SK-N-SH (cell line): Measurements from ENCODE around the gene ADCK1. TPM values are rescaled to one million over a fixed set of nuclear protein-coding genes. Genes with fewer than 3 reads are reported as not detected.

ENCODE experiments used
- CTCF ChIA-PET: fragments of 300-600, 350-600 bp; formaldehyde crosslinking; extraction: SDS; loops from one replicate; lab custom pipeline; 2021; lab: Yijun Ruan, JAX
- POLR2A ChIA-PET: fragments of 350-600 bp; sonication (Branson Sonifier 250); formaldehyde crosslinking; extraction: SDS; loops from one replicate; lab custom pipeline; 2020; ENCODE audit warnings: antibody characterized with exemption, inconsistent platforms; lab: Yijun Ruan, JAX
- DNase-seq: peaks from one replicate; pipeline ENCODE4 v3.0.0; 2012
- H2AFZ ChIP-seq: fragments of 200-600 bp; sonication (generic); 2 replicates; pipeline ENCODE4 v1.8.1; 2016; ENCODE audit warnings: antibody characterized with exemption, mild to moderate bottlenecking, low read depth
- H3F3A ChIP-seq: fragments of 200-600 bp; sonication (generic); replicated peaks from 2 replicates; pipeline ENCODE3; 2016; ENCODE audit warnings: antibody characterized with exemption, mild to moderate bottlenecking; ENCODE audit not compliant: insufficient read depth
- H3K27ac ChIP-seq, 2 experiments: fragments of 200-500 bp in 1 of 2; fragments of 200-600 bp in 1 of 2; sonication (Bioruptor generic) in 1 of 2; sonication (generic), shearing (Covaris generic) in 1 of 2; 2 replicates each; pipeline versions ENCODE4 v1.5.1 to v1.6.1; 2014 to 2016; ENCODE audit warnings: low read depth in 2 of 2, inconsistent platforms in 1 of 2, low read length in 1 of 2, mild to moderate bottlenecking in 1 of 2, mixed read lengths in 1 of 2
- H3K27me3 ChIP-seq: fragments of 200-600 bp; sonication (generic), shearing (Covaris generic); 2 replicates; pipeline ENCODE4 v1.6.1; 2016; ENCODE audit warnings: mixed run types; ENCODE audit not compliant: insufficient read depth
- H3K36me3 ChIP-seq, 2 experiments: fragments of 200-500 bp in 1 of 2; fragments of 200-600 bp in 1 of 2; sonication (Bioruptor generic) in 1 of 2; sonication (generic) in 1 of 2; replicated peaks in 1 of 2; 2 replicates each; pipeline versions ENCODE3 to v1.5.1; 2014 to 2016; ENCODE audit warnings: low read length in 1 of 2, mild to moderate bottlenecking in 1 of 2; ENCODE audit not compliant: insufficient read depth in 2 of 2, control insufficient read depth in 1 of 2
- H3K4me1 ChIP-seq, 2 experiments: fragments of 200-500 bp in 1 of 2; fragments of 200-600 bp in 1 of 2; sonication (Bioruptor generic) in 1 of 2; sonication (generic), shearing (Covaris generic) in 1 of 2; 2 replicates each; pipeline versions ENCODE4 v1.5.1 to v1.6.1; 2014 to 2016; ENCODE audit warnings: low read depth in 1 of 2, low read length in 1 of 2, mixed run types in 1 of 2; ENCODE audit not compliant: insufficient read depth in 2 of 2, control insufficient read depth in 1 of 2
- H3K4me2 ChIP-seq: fragments of 200-600 bp; sonication (generic), shearing (Covaris generic); 2 replicates; pipeline ENCODE4 v1.6.1; 2017; ENCODE audit warnings: mixed run types
- H3K4me3 ChIP-seq, 2 experiments: fragments of 200-500 bp in 1 of 2; fragments of 200-600 bp in 1 of 2; sonication (Bioruptor generic) in 1 of 2; sonication (generic), shearing (Covaris generic) in 1 of 2; 2 replicates each; pipeline versions ENCODE4 v1.5.1 to v1.8.1; 2014 to 2016; ENCODE audit warnings: low read depth in 2 of 2, inconsistent platforms in 1 of 2, low read length in 1 of 2, mild to moderate bottlenecking in 1 of 2, mixed read lengths in 1 of 2, moderate library complexity in 1 of 2
- H3K79me2 ChIP-seq: fragments of 200-600 bp; sonication (generic); 2 replicates; pipeline ENCODE4 v1.8.1; 2017; ENCODE audit warnings: mild to moderate bottlenecking; ENCODE audit not compliant: insufficient read depth
- H3K9ac ChIP-seq: fragments of 200-600 bp; sonication (generic); 2 replicates; pipeline ENCODE4 v1.6.1; 2017; ENCODE audit warnings: mixed run types
- H3K9me2 ChIP-seq: fragments of 200-600 bp; sonication (generic); 2 replicates; pipeline ENCODE4 v1.6.1; 2017; ENCODE audit warnings: mixed run types
- H3K9me3 ChIP-seq: fragments of 200-600 bp; sonication (generic); 2 replicates; pipeline ENCODE4 v1.6.1; 2017; ENCODE audit warnings: mixed run types, mild to moderate bottlenecking, moderate library complexity
- H4K20me1 ChIP-seq: fragments of 200-600 bp; sonication (generic); 2 replicates; pipeline ENCODE4 v1.6.1; 2017; ENCODE audit warnings: mild to moderate bottlenecking, mixed run types; ENCODE audit not compliant: insufficient read depth
- CHD2 ChIP-seq: fragments of 150-350 bp; IDR thresholded peaks from 2 replicates; pipeline ENCODE4 v1.6.1; 2018; ENCODE audit warnings: low read length; ENCODE audit not compliant: partially characterized antibody
- EP300 ChIP-seq, 2 experiments: IDR thresholded peaks; 2 replicates each; pipeline versions ENCODE4 v1.4.0 to v1.6.1; 2012; ENCODE audit warnings: borderline replicate concordance in 1 of 2, low read depth in 1 of 2, low read length in 1 of 2
- FOSL2 ChIP-seq: IDR thresholded peaks from 2 replicates; pipeline ENCODE4 v1.4.0; 2012; ENCODE audit warnings: low read depth, mild to moderate bottlenecking, moderate library complexity, borderline replicate concordance
- FOXJ3 ChIP-seq: sonication (generic); formaldehyde crosslinking; IDR thresholded peaks from 2 replicates; pipeline ENCODE4 v1.5.1; 2020; ENCODE audit warnings: mild to moderate bottlenecking, missing genetic modification reagents
- MXI1 ChIP-seq: IDR thresholded peaks from 2 replicates; pipeline ENCODE4 v1.6.1; 2012; ENCODE audit warnings: mild to moderate bottlenecking, low read depth, low read length, improper control_type of control experiment
- NRF1 ChIP-seq: IDR thresholded peaks from 2 replicates; pipeline ENCODE4 v1.6.1; 2012; ENCODE audit warnings: low read depth, mild to moderate bottlenecking, low read length
- SIN3A ChIP-seq: IDR thresholded peaks from 2 replicates; pipeline ENCODE4 v1.6.1; 2012; ENCODE audit warnings: low read depth, mild to moderate bottlenecking, low read length, moderate library complexity, borderline replicate concordance
- SMC3 ChIP-seq: IDR thresholded peaks from 2 replicates; pipeline ENCODE4 v1.6.1; 2012; ENCODE audit warnings: low read depth, low read length, improper control_type of control experiment
- TAF1 ChIP-seq: IDR thresholded peaks from 2 replicates; pipeline ENCODE4 v1.6.1; 2012; ENCODE audit warnings: low read depth, mild to moderate bottlenecking, low read length, moderate library complexity, borderline replicate concordance
- TEAD4 ChIP-seq: IDR thresholded peaks from 2 replicates; pipeline ENCODE4 v1.4.0; 2012; ENCODE audit warnings: mild to moderate bottlenecking, borderline replicate concordance; ENCODE audit not compliant: insufficient read depth
- WGBS: methylation state at CpG from one replicate; pipeline ENCODE4 v1.1.6; 2017; ENCODE audit warnings: low lambda C conversion rate; 5-methylcytosine and 5-hydroxymethylcytosine counted together
- polyA plus RNA-seq, 3 experiments: library from polyadenylated mRNA; depleted of rRNA; stranded (reverse); fragments of >200 nt; gene quantifications; 2 replicates each; pipeline ENCODE4 v1.2.3, GENCODE V29; 2012
- TF ChIP-seq, protein P1 (sequence below): fragments of 200-600 bp; sonication (generic); IDR thresholded peaks from 2 replicates; pipeline ENCODE4 v1.6.1; 2017; ENCODE audit warnings: antibody characterized with exemption, mild to moderate bottlenecking, moderate library complexity
- TF ChIP-seq, protein P2 (sequence below): fragments of 150-350 bp; IDR thresholded peaks from 2 replicates; pipeline ENCODE4 v1.6.1; 2017; ENCODE audit warnings: antibody characterized with exemption, low read length, low read depth, borderline replicate concordance

Gene ADCK1
- polyA plus RNA-seq, 1 of the 3 experiments (the other 2 are of a cell fraction), result 11.4 TPM

DNA sequence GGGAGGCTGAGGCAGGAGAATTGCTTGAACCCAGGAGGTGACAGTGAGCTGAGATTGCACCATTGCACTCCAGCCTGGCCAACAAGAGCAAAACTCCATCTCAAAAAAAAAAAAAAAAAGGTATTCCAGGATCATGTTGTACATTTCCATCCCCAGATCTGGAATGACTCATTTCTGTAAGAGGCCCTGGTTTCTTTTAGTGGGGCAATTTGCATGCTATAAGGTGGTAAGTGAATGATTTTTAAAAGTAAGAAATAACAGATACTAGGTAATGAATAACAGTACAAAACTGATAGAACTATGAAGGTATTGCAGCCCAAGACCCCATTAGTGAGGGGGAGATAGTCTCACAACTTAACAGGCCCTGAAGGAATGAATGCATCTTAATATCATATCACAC lies 17.7 kb upstream of the ADCK1 start:
- Histone ChIP-seq H4K20me1 (no peaks in the 10 kb centered on the region), H3F3A (no peaks in the 10 kb centered on the region), H3K27me3 (no peaks in the 10 kb centered on the region; the same call in 1 of the 2 replicates), H3K9me3 (no peaks in the 10 kb centered on the region), H3K4me1 (no peaks in the 10 kb centered on the region), H3K9me2 (no peaks in the 10 kb centered on the region), H3K79me2 (no peaks in the 10 kb centered on the region), H3K9ac (no peak overlapping the region), H3K36me3 (no peaks in the 10 kb centered on the region), H3K27ac (no peak overlapping the region), H2AFZ (no peak overlapping the region), H3K4me2 (no peak overlapping the region), H3K4me3 (no peak overlapping the region)
- no peak for TF ChIP-seq FOXJ3 (CRISPR knock-in tag)
- ChIA-PET POLR2A (no interaction called here), CTCF (no interaction called here)
- DNase-seq, result no peak

DNA sequence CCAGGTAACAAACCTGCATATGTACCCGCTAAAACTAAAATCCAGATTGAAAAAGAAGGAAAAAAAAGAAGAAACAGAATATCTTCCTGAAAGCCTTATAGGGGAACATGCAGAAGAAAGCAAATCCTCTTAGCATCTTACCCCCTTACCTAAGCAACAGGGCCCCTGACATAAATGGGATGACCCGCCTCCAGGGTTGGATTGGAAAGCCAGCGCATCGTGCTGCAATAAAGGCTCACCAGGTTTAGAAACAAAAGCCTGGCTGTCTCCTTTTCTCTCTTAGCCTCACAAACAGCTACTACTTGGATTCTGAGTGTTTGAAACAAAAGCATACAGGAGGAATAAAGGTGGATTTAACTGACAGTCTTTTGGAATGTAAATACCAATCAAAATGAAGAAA lies 13.8 kb upstream of the ADCK1 start:
- H3K9me2 ChIP-seq, result no peaks in the 10 kb centered on the region
- ChIA-PET CTCF (no interaction called here), POLR2A (no interaction called here)
- no peak for DNase-seq
- no peak overlapping the region for H3K4me2 ChIP-seq
- no peak overlapping the region for H3K4me3 ChIP-seq
- no peak overlapping the region for H3K9ac ChIP-seq
- H3K9me3 ChIP-seq, result no peaks in the 10 kb centered on the region
- no peaks in the 10 kb centered on the region for H4K20me1 ChIP-seq
- H3K27ac ChIP-seq, result no peak overlapping the region
- no peaks in the 10 kb centered on the region for H3K79me2 ChIP-seq
- H3K27me3 ChIP-seq, result no peaks in the 10 kb centered on the region
- WGBS, result 73% methylated on average over 4 of the region's 4 CpGs
- no peak overlapping the region for H2AFZ ChIP-seq
- no peaks in the 10 kb centered on the region for H3K36me3 ChIP-seq
- no peaks in the 10 kb centered on the region for H3F3A ChIP-seq
- TF ChIP-seq SIN3A (no peak), TEAD4 (no peak), TAF1 (no peak), CHD2 (no peak), MXI1 (no peak), FOXJ3 (CRISPR knock-in tag) (no peak)
- TF ChIP-seq, protein P1, sequence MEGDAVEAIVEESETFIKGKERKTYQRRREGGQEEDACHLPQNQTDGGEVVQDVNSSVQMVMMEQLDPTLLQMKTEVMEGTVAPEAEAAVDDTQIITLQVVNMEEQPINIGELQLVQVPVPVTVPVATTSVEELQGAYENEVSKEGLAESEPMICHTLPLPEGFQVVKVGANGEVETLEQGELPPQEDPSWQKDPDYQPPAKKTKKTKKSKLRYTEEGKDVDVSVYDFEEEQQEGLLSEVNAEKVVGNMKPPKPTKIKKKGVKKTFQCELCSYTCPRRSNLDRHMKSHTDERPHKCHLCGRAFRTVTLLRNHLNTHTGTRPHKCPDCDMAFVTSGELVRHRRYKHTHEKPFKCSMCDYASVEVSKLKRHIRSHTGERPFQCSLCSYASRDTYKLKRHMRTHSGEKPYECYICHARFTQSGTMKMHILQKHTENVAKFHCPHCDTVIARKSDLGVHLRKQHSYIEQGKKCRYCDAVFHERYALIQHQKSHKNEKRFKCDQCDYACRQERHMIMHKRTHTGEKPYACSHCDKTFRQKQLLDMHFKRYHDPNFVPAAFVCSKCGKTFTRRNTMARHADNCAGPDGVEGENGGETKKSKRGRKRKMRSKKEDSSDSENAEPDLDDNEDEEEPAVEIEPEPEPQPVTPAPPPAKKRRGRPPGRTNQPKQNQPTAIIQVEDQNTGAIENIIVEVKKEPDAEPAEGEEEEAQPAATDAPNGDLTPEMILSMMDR, result no peak
- H3K4me1 ChIP-seq, result no peaks in the 10 kb centered on the region

DNA sequence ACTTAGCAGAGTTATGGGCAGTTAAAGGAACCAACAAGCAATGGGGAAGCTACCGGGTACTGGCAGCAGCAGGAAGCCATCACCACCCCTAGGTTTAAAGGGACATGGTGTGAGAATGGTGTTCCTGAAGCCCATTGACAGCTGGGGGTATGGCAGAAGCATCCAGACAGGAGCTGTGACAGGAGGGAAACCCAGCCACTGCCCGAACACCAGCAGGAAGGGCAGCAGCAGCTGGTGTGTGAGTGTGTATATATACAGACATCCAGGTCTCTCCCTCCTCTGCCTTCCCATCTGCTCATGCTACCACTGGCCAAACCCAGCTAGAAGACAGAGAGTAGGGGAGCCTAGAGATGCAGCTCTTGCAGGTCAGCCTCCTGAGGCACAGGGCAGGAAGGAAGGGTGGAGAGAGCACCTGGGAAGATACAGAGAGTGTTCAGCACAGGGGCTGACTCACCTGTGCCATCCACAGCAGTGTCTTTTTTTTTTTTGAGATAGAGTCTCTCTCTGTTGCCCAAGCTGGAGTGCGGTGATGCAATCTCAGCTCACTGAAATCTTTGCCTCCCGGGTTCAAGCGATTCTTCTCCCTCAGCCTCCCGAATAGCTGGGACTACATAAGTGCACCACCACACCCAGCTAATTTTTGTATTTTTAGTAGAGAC lies 9.2 kb upstream of the ADCK1 start:
- no peak for DNase-seq
- ChIA-PET POLR2A (no interaction called here), CTCF (interaction anchor here (0.6 kb wide), 1 partner anchor 808 kb away, joined by 3 read pairs; no protein-coding TSS in a partner anchor)
- H3K4me1 ChIP-seq, result no peaks in the 10 kb centered on the region
- H2AFZ ChIP-seq, result no peak overlapping the region
- no peaks in the 10 kb centered on the region for H4K20me1 ChIP-seq
- TF ChIP-seq NRF1 (no peak), FOSL2 (no peak), SMC3 (no peak), TAF1 (no peak), EP300 (IDR thresholded peaks at IDR 0.05; ENCODE audit: borderline replicate concordance in 1 of 2, low read depth in 1 of 2, low read length in 1 of 2) (no peak)
- TF ChIP-seq, protein P2, sequence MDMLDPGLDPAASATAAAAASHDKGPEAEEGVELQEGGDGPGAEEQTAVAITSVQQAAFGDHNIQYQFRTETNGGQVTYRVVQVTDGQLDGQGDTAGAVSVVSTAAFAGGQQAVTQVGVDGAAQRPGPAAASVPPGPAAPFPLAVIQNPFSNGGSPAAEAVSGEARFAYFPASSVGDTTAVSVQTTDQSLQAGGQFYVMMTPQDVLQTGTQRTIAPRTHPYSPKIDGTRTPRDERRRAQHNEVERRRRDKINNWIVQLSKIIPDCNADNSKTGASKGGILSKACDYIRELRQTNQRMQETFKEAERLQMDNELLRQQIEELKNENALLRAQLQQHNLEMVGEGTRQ, result no peak
- H3K9me2 ChIP-seq, result no peaks in the 10 kb centered on the region
- H3K9ac ChIP-seq, result no peak overlapping the region
- no peaks in the 10 kb centered on the region for H3K79me2 ChIP-seq
- H3F3A ChIP-seq, result no peaks in the 10 kb centered on the region
- H3K4me2 ChIP-seq, result no peak overlapping the region
- H3K27me3 ChIP-seq, result no peaks in the 10 kb centered on the region
- no peak overlapping the region for H3K27ac ChIP-seq
- no peaks in the 10 kb centered on the region for H3K9me3 ChIP-seq
- no peaks in the 10 kb centered on the region for H3K36me3 ChIP-seq
- 58% methylated on average over 5 of the region's 6 CpGs for WGBS
- H3K4me3 ChIP-seq, result no peak overlapping the region
